Fibroblast of lung (primary cell): ENCODE results near the gene PKNOX2. TPM values are rescaled to one million over a fixed set of nuclear protein-coding genes. Genes with fewer than 3 reads are reported as not detected.

Experiments used
- DNase-seq, 2 donors: peaks; one replicate each; pipeline versions ENCODE4 v3.0.0 to v3.0.0-alpha.2; 2010; ENCODE audit warnings: low read depth in 2 of 2
- H2AFZ ChIP-seq: 2 replicates; pipeline ENCODE4 v1.5.1; 2012; ENCODE audit warnings: low read length, control low read depth, inconsistent platforms
- H3K27ac ChIP-seq: 2 replicates; pipeline ENCODE4 v1.5.1; 2011; ENCODE audit warnings: low read length, control low read depth; ENCODE audit not compliant: insufficient read depth
- H3K27me3 ChIP-seq: 2 replicates; pipeline ENCODE4 v1.5.1; 2011; ENCODE audit warnings: mild to moderate bottlenecking, low read length; ENCODE audit not compliant: control insufficient read depth, insufficient read depth
- H3K36me3 ChIP-seq: 2 replicates; pipeline ENCODE4 v1.5.1; 2011; ENCODE audit warnings: low read length; ENCODE audit not compliant: control insufficient read depth, insufficient read depth
- H3K4me1 ChIP-seq: 2 replicates; pipeline ENCODE4 v1.5.1; 2011; ENCODE audit warnings: low read length; ENCODE audit not compliant: control insufficient read depth, insufficient read depth; ENCODE audit errors: extremely low read depth
- H3K4me2 ChIP-seq: 2 replicates; pipeline ENCODE4 v1.5.1; 2011; ENCODE audit warnings: low read length, control low read depth; ENCODE audit not compliant: insufficient read depth; ENCODE audit errors: extremely low read depth
- H3K4me3 ChIP-seq, 4 experiments: fragments of 200-600 bp in 1 of 4; sonication (generic) in 1 of 4; replicated peaks in 1 of 4; 2 replicates each; pipeline ENCODE4 v1.5.1; 2011 to 2016; ENCODE audit warnings: low read length in 4 of 4, low read depth in 3 of 4, mild to moderate bottlenecking in 3 of 4, control low read depth in 2 of 4, inconsistent platforms in 1 of 4, mixed read lengths in 1 of 4; ENCODE audit not compliant: insufficient read depth in 1 of 4; ENCODE audit errors: control extremely low read depth in 1 of 4
- H3K79me2 ChIP-seq: 2 replicates; pipeline ENCODE4 v1.5.1; 2012; ENCODE audit warnings: mild to moderate bottlenecking, low read length, inconsistent platforms; ENCODE audit not compliant: control insufficient read depth, insufficient read depth
- H3K9ac ChIP-seq: 2 replicates; pipeline ENCODE4 v1.5.1; 2011; ENCODE audit warnings: mild to moderate bottlenecking, low read length, control low read depth; ENCODE audit not compliant: insufficient read depth
- H3K9me3 ChIP-seq: 2 replicates; pipeline ENCODE4 v1.5.1; 2012; ENCODE audit warnings: low read depth, low read length; ENCODE audit not compliant: control insufficient read depth, insufficient read depth
- H4K20me1 ChIP-seq: 2 replicates; pipeline ENCODE4 v1.5.1; 2011; ENCODE audit warnings: low read length; ENCODE audit not compliant: control insufficient read depth, insufficient read depth; ENCODE audit errors: extremely low read depth
- CTCF ChIP-seq, 2 donors: IDR thresholded peaks in 1 of 2; conservative IDR thresholded peaks in 1 of 2; 1 replicate in 1 of 2; 2 replicates in 1 of 2; pipeline ENCODE4 v1.5.1; 2011 to 2012; ENCODE audit warnings: low read length in 2 of 2, control low read depth in 1 of 2, inconsistent platforms in 1 of 2, low read depth in 1 of 2, mild to moderate bottlenecking in 1 of 2
- EZH2 ChIP-seq: IDR thresholded peaks from 2 replicates; pipeline ENCODE4 v1.5.1; 2012; ENCODE audit warnings: low read length, control low read depth, mild to moderate bottlenecking; ENCODE audit errors: missing control alignments
- polyA plus RNA-seq, 2 donors: library from polyadenylated mRNA; depleted of rRNA in 1 of 2; stranded (reverse) in 1 of 2; unstranded in 1 of 2; fragments of >200 nt; gene quantifications; 2 replicates each; pipeline ENCODE4 v1.2.1, GENCODE V29; 2011 to 2012; ENCODE audit warnings: missing spikeins in 1 of 2
- total RNA-seq: library from RNA; depleted of rRNA; stranded (reverse); fragments of >200 nt; gene quantifications from 2 replicates; pipeline ENCODE4 v1.2.1, GENCODE V29; 2014

The PKNOX2 gene
- total and polyA plus RNA-seq, 2 donors (not counting 1 experiment from before 2014, with no cell fraction given) = 0.33 to 2.2 TPM

- Histone ChIP-seq H3K9ac (no peak overlapping the region), H3K27me3 (no peaks in the 10 kb centered on the region), H3K9me3 (no peaks in the 10 kb centered on the region), H4K20me1 (no peaks in the 10 kb centered on the region), H3K4me3 (no peak overlapping the region), H3K36me3 (no peaks in the 10 kb centered on the region), H3K4me1 (peaks cover 3% of the 10 kb centered on the region), H3K79me2 (no peaks in the 10 kb centered on the region), H3K27ac (no peak overlapping the region), H3K4me2 (no peak overlapping the region), H2AFZ (peak overlapping the region; percentile 36)
- TF ChIP-seq CTCF (conservative IDR thresholded peaks at IDR 0.05 in 1 of 2, IDR thresholded peaks at IDR 0.05 in 1 of 2; ENCODE audit: low read depth in 1 of 2, low read length in 2 of 2) (no peak), EZH2 (no peak)
- DNase-seq = no peak
Observed at GRCh38 chr11:125452125-125452470, 287.5 kb downstream of the PKNOX2 start.

- Histone ChIP-seq H3K4me2 (no peak overlapping the region), H3K27me3 (no peaks in the 10 kb centered on the region), H3K79me2 (no peaks in the 10 kb centered on the region)
Observed at GRCh38 chr11:125454047-125454446, 289.5 kb downstream of the PKNOX2 start.

GRCh38 chr11:125455851-125456250 lies 291.3 kb downstream of the PKNOX2 start:
- Histone ChIP-seq H3K4me2 (no peak overlapping the region), H3K9ac (no peak overlapping the region), H3K4me3 (no peak overlapping the region), H3K27me3 (no peaks in the 10 kb centered on the region), H3K79me2 (no peaks in the 10 kb centered on the region), H3K9me3 (no peaks in the 10 kb centered on the region), H3K4me1 (peaks cover 9% of the 10 kb centered on the region), H4K20me1 (no peaks in the 10 kb centered on the region), H3K36me3 (no peaks in the 10 kb centered on the region), H2AFZ (no peak overlapping the region), H3K27ac (no peak overlapping the region)
- no peak for DNase-seq
- TF ChIP-seq CTCF (conservative IDR thresholded peaks at IDR 0.05 in 1 of 2, IDR thresholded peaks at IDR 0.05 in 1 of 2; ENCODE audit: low read depth in 1 of 2, low read length in 2 of 2) = no peak
- no peak for TF ChIP-seq EZH2

More at GRCh38 chr11:125454047-125454446, 289.5 kb downstream of the PKNOX2 start:
- DNase-seq = no peak
- H3K4me1 ChIP-seq = peaks cover 9% of the 10 kb centered on the region
- H3K4me3 ChIP-seq = no peak overlapping the region
- H3K27ac ChIP-seq = no peak overlapping the region
- H3K36me3 ChIP-seq = no peaks in the 10 kb centered on the region
- no peak overlapping the region for H3K9ac ChIP-seq
- no peaks in the 10 kb centered on the region for H3K9me3 ChIP-seq
- TF ChIP-seq EZH2 (no peak), CTCF (conservative IDR thresholded peaks at IDR 0.05 in 1 of 2, IDR thresholded peaks at IDR 0.05 in 1 of 2; ENCODE audit: low read depth in 1 of 2, low read length in 2 of 2) (no peak)
- H4K20me1 ChIP-seq = no peaks in the 10 kb centered on the region
- H2AFZ ChIP-seq = no peak overlapping the region
